ENCODE results near the gene SULT2B1. TPM values are rescaled to one million over a fixed set of nuclear protein-coding genes. Genes with fewer than 3 reads are reported as not detected.

Gene SULT2B1
- polyA plus RNA-seq, 2 of the 4 experiments (the other 2 are of a cell fraction), result 22.2 to 34.3 TPM

GRCh38 chr19:48634424-48635262, 82.7 kb downstream of the SULT2B1 start:
- Histone ChIP-seq H3K4me1 (peaks cover 55% of the 10 kb centered on the region), H3K9me3 (no peaks in the 10 kb centered on the region), H3K4me3 (peak overlapping the region; percentile 71), H3K4me2 (peak overlapping the region; percentile 100), H3K27ac (peak overlapping the region; percentile 86 to 92)
- WGBS (ENCODE audit: missing lambda C conversion rate), result 4% methylated on average over 22 of the region's 37 CpGs
- FAIRE-seq, result peak; percentile 59
- peak; percentile 91 to 99 for DNase-seq (ENCODE audit: low read depth in 1 of 2, low spot score in 1 of 2)
- ChIA-PET CTCF (interaction anchor here (1.3 to 2.0 kb wide), 4 partner anchors 11 to 514 kb away, joined by 3 to 5 read pairs (median 4); partner anchors contain the start of gene FAM83E), POLR2A (interaction anchor here (0.5 to 1.5 kb wide), 5 partner anchors 11 to 78 kb away, joined by 3 to 18 read pairs (median 8); partner anchors contain the start of genes CA11, RPL18 and SPHK2)
- peak; percentile 21 to 52 for ATAC-seq
- TF ChIP-seq PBX3 (IDR thresholded peaks at IDR 0.05) (no peak), TP53 (CRISPR knock-in tag; IDR thresholded peaks at IDR 0.05) (no peak), RFX5 (IDR thresholded peaks at IDR 0.05) (no peak), ZFP36 (IDR thresholded peaks at IDR 0.05; ENCODE audit: borderline replicate concordance, partially characterized antibody) (no peak), HMGXB4 (CRISPR knock-in tag; IDR thresholded peaks at IDR 0.05; ENCODE audit: borderline replicate concordance) (no peak), CHD2 (IDR thresholded peaks at IDR 0.05; ENCODE audit: low read length, partially characterized antibody) (peak; percentile 59), FOSB (CRISPR knock-in tag; IDR thresholded peaks at IDR 0.05) (0 out of 2 replicates have a peak, but pooled peaks have one; percentile 38), JUN (IDR thresholded peaks at IDR 0.05) (peak; percentile 73 to 86; a peak in 4 of 5 replicates), KDM1A (IDR thresholded peaks at IDR 0.05; ENCODE audit: low read depth) (no peak), E2F6 (IDR thresholded peaks at IDR 0.05; ENCODE audit: borderline replicate concordance, low read depth) (peak; percentile 94), MAFK (IDR thresholded peaks at IDR 0.05; ENCODE audit: partially characterized antibody) (no peak), BCL3 (IDR thresholded peaks at IDR 0.05) (no peak), HOXB13 (CRISPR knock-in tag; IDR thresholded peaks at IDR 0.05; ENCODE audit: low read depth) (no peak), HEYL (CRISPR knock-in tag; IDR thresholded peaks at IDR 0.05) (no peak), NFE2L2 (conservative IDR thresholded peaks at IDR 0.05; ENCODE audit: low read length) (no peak), RAD21 (conservative IDR thresholded peaks at IDR 0.05 in 1 of 2, IDR thresholded peaks at IDR 0.05 in 1 of 2) (no peak), NR3C1 (IDR thresholded peaks at IDR 0.05) (no peak), EHMT2 (IDR thresholded peaks at IDR 0.05; ENCODE audit: low read depth) (no peak), CHD4 (IDR thresholded peaks at IDR 0.05; ENCODE audit: borderline replicate concordance) (no peak), BHLHE40 (IDR thresholded peaks at IDR 0.05; ENCODE audit: low read depth, low read length) (peak; percentile 98), MAZ (IDR thresholded peaks at IDR 0.05; ENCODE audit: borderline replicate concordance, low read depth, low read length) (peak; percentile 96), MYC (IDR thresholded peaks at IDR 0.05; ENCODE audit: borderline replicate concordance, low read length) (peak; percentile 67), RARB (CRISPR knock-in tag; IDR thresholded peaks at IDR 0.05) (no peak; the same call in 1 of the 2 replicates), EHF (CRISPR knock-in tag; IDR thresholded peaks at IDR 0.05) (0 out of 2 replicates have a peak, but pooled peaks have one; percentile 21), ESRRA (IDR thresholded peaks at IDR 0.05; ENCODE audit: borderline replicate concordance, low read length) (no peak), RCOR1 (IDR thresholded peaks at IDR 0.05; ENCODE audit: low read depth, low read length) (0 out of 2 replicates have a peak, but pooled peaks have one; percentile 43), ELK1 (IDR thresholded peaks at IDR 0.05; ENCODE audit: low read depth, low read length) (no peak), CTCF (IDR thresholded peaks at IDR 0.05) (no peak), CBX2 (IDR thresholded peaks at IDR 0.05; ENCODE audit: borderline replicate concordance, low read depth) (no peak), CEBPB (IDR thresholded peaks at IDR 0.05) (no peak), RNF2 (IDR thresholded peaks at IDR 0.05; ENCODE audit: borderline replicate concordance, low read depth) (no peak), ZSCAN20 (CRISPR knock-in tag; IDR thresholded peaks at IDR 0.05) (no peak)

Measured in A549 (cell line).